T-helper 2 cell treated with Interferon-gamma antibody and Interleukin-4, amounts not matched to agents 5 μg/mL and 100 μg/mL, for 36 hours (primary cell): Measurements from ENCODE around the gene DUSP19.
"Not testable (repeated sequence)": the region's sequence is repeated elsewhere in the genome, so short reads cannot be mapped to it uniquely, and the experiment has no call there.

ENCODE experiments used
- DNase-seq: peaks from one replicate; pipeline ENCODE4 v3.0.0; 2021; ENCODE audit warnings: low spot score
- H3K27ac Mint-ChIP-seq: one replicate; pipeline ENCODE4 v1.8.0; 2021; ENCODE audit warnings: mild to moderate bottlenecking, mixed read lengths
- H3K27me3 Mint-ChIP-seq: one replicate; pipeline ENCODE4 v1.8.0; 2021; ENCODE audit warnings: low read depth, mixed read lengths
- H3K36me3 Mint-ChIP-seq: one replicate; pipeline ENCODE4 v1.8.0; 2021; ENCODE audit warnings: low read depth, mixed read lengths
- H3K4me1 Mint-ChIP-seq: one replicate; pipeline ENCODE4 v1.8.0; 2021; ENCODE audit warnings: low read depth, mixed read lengths
- H3K4me3 Mint-ChIP-seq: one replicate; pipeline ENCODE4 v1.8.0; 2022; ENCODE audit warnings: mild to moderate bottlenecking, moderate library complexity, mixed read lengths
- H3K9me3 Mint-ChIP-seq: one replicate; pipeline ENCODE4 v1.8.0; 2021; ENCODE audit warnings: mixed read lengths

The DUSP19 gene

DNA sequence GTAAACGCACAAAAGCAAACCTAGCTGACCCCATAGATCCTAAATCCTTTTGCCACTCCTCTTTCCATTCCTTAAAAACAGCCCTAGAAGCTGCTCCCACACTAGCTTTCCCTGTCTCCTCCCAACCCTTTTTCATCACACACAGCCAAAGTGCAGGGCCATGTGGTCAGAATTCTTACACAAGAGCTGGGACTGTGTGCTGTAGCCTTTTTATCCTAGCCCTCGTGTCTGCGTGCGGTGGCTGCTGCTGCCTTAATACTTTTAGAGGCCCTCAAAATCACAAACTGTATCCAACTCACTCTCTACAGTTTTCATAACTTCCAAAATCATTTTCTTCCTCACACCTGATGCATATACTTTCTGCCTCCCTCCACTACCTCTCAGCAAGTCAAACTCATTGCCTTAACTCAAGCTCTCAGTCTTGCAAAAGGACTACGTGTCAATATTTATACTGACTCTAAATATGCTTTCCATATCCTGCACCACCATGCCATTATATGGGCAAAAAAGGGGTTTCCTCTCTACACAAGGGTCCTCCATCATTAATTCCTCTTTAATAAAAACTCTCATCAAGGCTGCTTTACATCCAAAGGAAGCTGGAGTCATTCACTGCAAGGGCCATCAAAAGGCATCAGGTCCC, 30.9 kb upstream of the DUSP19 start:
- not testable (repeated sequence) for H3K36me3 Mint-ChIP-seq, H3K4me3 Mint-ChIP-seq, H3K4me1 Mint-ChIP-seq, DNase-seq, H3K9me3 Mint-ChIP-seq, H3K27ac Mint-ChIP-seq
- H3K27me3 Mint-ChIP-seq, result peaks cover 26% of the 10 kb centered on the region

DNA sequence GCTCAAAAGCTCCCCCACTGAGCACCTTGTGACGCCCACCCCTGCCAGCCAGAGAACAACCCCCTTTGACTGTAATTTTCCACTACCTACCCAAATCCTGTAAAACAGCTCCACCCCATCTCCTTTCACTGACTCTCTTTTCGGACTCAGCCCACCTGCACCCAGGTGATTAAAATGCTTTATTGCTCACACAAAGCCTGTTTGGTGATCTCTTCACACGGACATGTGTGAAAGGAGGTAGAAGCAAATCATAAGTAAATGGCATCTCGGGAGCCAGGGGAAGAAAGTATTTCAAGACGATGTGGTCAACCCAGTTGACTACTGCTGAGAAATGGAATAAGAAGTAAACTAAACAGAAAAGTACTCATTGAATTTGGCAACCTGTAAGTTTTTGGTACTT, 29.1 kb upstream of the DUSP19 start:
- H3K9me3 Mint-ChIP-seq, result no peaks in the 10 kb centered on the region
- H3K27me3 Mint-ChIP-seq, result peaks cover 17% of the 10 kb centered on the region
- no peaks in the 10 kb centered on the region for H3K36me3 Mint-ChIP-seq
- no peak overlapping the region for H3K27ac Mint-ChIP-seq
- no peak for DNase-seq
- H3K4me3 Mint-ChIP-seq, result no peak overlapping the region
- H3K4me1 Mint-ChIP-seq, result no peaks in the 10 kb centered on the region

- H3K4me3 Mint-ChIP-seq, result no peak overlapping the region
- H3K4me1 Mint-ChIP-seq, result peaks cover 2% of the 10 kb centered on the region
- H3K27me3 Mint-ChIP-seq, result peaks cover 7% of the 10 kb centered on the region
- H3K27ac Mint-ChIP-seq, result no peak overlapping the region
- no peaks in the 10 kb centered on the region for H3K36me3 Mint-ChIP-seq
- H3K9me3 Mint-ChIP-seq, result no peaks in the 10 kb centered on the region
- no peak for DNase-seq
These were observed 21.1 kb upstream of the DUSP19 start for GRCh38 chr2:183057333-183057985.

- Mint-ChIP-seq H3K4me3 (no peak overlapping the region), H3K4me1 (peaks cover 2% of the 10 kb centered on the region), H3K27me3 (peaks cover 7% of the 10 kb centered on the region), H3K27ac (no peak overlapping the region), H3K9me3 (no peaks in the 10 kb centered on the region), H3K36me3 (no peaks in the 10 kb centered on the region)
- DNase-seq, result no peak
These were observed 19.0 kb upstream of the DUSP19 start for GRCh38 chr2:183059561-183059960.

- DNase-seq, result no peak
- Mint-ChIP-seq H3K27ac (no peak overlapping the region), H3K9me3 (no peaks in the 10 kb centered on the region), H3K4me3 (no peak overlapping the region), H3K36me3 (no peaks in the 10 kb centered on the region), H3K4me1 (peaks cover 2% of the 10 kb centered on the region), H3K27me3 (peaks cover 3% of the 10 kb centered on the region)
These were observed 17.8 kb upstream of the DUSP19 start for GRCh38 chr2:183060571-183061231.

- Mint-ChIP-seq H3K36me3 (no peaks in the 10 kb centered on the region), H3K9me3 (no peaks in the 10 kb centered on the region), H3K4me3 (no peak overlapping the region), H3K27ac (no peak overlapping the region), H3K27me3 (peaks cover 2% of the 10 kb centered on the region), H3K4me1 (peaks cover 2% of the 10 kb centered on the region)
- no peak for DNase-seq
These were observed 15.5 kb upstream of the DUSP19 start for GRCh38 chr2:183063083-183063482.

DNA sequence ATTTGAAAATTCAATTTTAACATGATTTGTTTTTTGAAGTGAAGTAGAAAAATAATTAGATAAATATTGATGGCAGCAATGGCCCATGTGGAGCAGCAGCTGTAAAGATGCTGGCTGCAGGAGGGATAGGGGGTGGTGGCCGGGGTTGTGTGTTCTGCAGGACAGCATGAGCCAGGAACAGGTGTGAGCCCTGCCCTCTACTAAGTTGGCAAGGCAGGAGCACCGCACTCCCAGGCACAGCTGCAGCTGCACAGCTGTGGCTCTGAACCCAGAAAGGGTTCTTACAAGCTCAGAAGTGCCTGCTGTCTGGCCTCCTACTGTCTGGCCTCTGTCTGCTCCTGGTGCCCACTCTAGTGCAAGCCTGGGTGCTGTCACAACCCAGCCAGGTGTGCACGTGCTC, 10.0 kb upstream of the DUSP19 start:
- Mint-ChIP-seq H3K4me1 (no peaks in the 10 kb centered on the region), H3K4me3 (no peak overlapping the region), H3K9me3 (no peaks in the 10 kb centered on the region), H3K36me3 (no peaks in the 10 kb centered on the region), H3K27me3 (no peaks in the 10 kb centered on the region), H3K27ac (no peak overlapping the region)
- no peak for DNase-seq

- Mint-ChIP-seq H3K36me3 (no peaks in the 10 kb centered on the region), H3K27ac (no peak overlapping the region), H3K27me3 (no peaks in the 10 kb centered on the region), H3K9me3 (no peaks in the 10 kb centered on the region), H3K4me3 (no peak overlapping the region), H3K4me1 (no peaks in the 10 kb centered on the region)
- no peak for DNase-seq
These were observed 9.4 kb upstream of the DUSP19 start for GRCh38 chr2:183069174-183069573.

DNA sequence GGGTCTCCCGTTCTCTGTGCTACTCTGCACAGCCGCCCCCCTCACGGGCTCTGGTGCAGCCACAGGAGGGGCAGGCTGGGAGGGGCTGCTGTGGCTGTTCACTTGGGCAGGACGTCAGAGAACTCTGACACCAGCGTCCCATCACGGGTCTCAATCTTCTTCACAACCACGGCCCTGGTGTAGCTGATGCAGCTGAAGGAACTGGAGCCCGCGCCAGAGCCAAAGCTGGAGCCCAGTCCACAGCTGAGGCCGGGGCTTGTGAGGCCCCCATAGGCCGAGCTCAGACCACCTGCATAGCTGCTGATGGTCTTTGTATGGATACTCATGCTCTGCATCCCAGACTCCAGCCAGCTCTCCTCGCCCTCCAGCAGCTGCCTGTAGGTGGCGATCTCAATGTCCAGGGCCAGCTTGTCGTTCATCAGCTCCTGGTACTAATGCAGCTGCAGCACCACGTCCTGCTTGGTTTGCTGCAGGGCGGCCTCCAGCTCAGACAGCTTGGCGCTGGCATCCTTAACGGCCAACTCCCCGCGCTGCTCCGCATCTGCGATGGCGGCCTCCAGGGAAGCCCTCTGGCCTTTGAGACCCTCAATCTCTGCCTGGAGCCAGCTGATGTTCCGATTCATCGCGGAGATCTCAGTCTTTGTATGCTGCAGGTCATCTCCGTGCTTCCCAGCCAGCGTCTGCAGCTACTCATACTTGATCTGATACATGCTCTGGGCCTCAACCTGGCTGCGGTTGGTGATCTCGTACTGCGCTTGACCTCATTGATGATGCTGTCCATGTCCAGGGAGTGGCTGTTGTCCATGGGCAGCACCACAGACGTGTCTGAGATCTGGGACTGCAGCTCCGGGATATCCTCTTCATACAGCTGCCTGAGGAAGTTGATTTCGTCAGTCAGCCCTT, 7.4 kb upstream of the DUSP19 start:
- Mint-ChIP-seq H3K27me3 (no peaks in the 10 kb centered on the region), H3K4me1 (no peaks in the 10 kb centered on the region), H3K36me3 (no peaks in the 10 kb centered on the region), H3K27ac (no peak overlapping the region), H3K4me3 (no peak overlapping the region), H3K9me3 (no peaks in the 10 kb centered on the region)
- no peak for DNase-seq

GRCh38 chr2:183072177-183072576, 6.4 kb upstream of the DUSP19 start:
- no peak overlapping the region for H3K27ac Mint-ChIP-seq

DNA sequence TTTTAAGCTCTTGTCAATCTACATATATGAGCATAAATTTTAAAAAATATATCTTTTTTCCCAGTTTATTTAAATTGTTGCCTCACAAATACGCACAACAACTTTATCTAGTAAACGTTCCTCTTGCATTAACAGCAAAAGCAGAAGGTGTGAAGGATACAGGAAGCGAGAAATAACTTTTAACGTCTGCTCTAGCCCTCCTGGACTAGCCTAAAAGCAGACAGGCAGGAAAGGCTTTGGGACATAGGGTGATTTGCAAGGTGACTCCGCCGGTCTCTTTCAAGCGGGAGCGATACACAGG, 434 bp upstream of the DUSP19 start:
- Mint-ChIP-seq H3K27ac (no peak overlapping the region), H3K4me3 (peak overlapping the region; percentile 94), H3K9me3 (no peaks in the 10 kb centered on the region), H3K27me3 (no peaks in the 10 kb centered on the region), H3K4me1 (peaks cover 13% of the 10 kb centered on the region), H3K36me3 (no peaks in the 10 kb centered on the region)
- DNase-seq, result no peak

More at GRCh38 chr2:183072177-183072576, 6.4 kb upstream of the DUSP19 start:
- Mint-ChIP-seq H3K4me3 (no peak overlapping the region), H3K4me1 (no peaks in the 10 kb centered on the region), H3K27me3 (no peaks in the 10 kb centered on the region), H3K36me3 (no peaks in the 10 kb centered on the region), H3K9me3 (no peaks in the 10 kb centered on the region)
- DNase-seq, result no peak

DNA sequence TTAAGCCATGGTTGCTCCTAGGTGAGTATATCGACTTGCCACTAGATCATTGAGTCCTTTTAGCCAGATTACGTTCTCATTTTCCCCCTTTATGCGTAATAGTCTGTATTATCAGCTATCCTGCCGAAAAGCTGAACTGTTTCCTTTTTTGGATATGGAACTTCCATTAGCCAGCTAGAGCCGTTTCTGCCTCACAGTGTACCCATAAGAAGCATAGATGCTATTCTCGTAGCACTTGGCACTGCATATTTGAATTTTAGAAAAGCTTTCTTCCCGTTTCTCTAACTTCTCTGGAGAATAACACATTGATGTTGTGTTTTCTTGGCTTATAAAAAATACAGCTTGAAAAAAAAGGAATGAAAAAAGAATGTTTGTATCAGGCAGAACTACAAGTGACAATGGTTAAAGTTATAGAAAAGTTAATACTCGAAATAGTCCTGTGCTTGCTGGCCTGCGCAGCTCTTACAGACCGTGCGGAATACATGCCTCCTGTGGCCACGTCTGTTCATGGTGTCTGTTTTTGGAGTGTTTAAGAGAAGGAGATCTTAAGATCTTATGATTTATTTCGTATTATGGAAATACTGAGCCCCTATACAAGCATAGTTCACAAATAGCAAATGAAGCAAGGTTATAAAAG, 710 bp downstream of the DUSP19 start:
- Mint-ChIP-seq H3K27ac (no peak overlapping the region), H3K9me3 (no peaks in the 10 kb centered on the region), H3K27me3 (no peaks in the 10 kb centered on the region), H3K4me1 (peaks cover 13% of the 10 kb centered on the region), H3K36me3 (no peaks in the 10 kb centered on the region), H3K4me3 (peak overlapping the region; percentile 94)
- DNase-seq, result no peak

- Mint-ChIP-seq H3K27ac (no peak overlapping the region), H3K4me1 (peaks cover 13% of the 10 kb centered on the region), H3K27me3 (no peaks in the 10 kb centered on the region), H3K4me3 (no peak overlapping the region), H3K9me3 (no peaks in the 10 kb centered on the region), H3K36me3 (no peaks in the 10 kb centered on the region)
- DNase-seq, result no peak
These were observed 3.4 kb downstream of the DUSP19 start for GRCh38 chr2:183081911-183082310.
